Measurements from ENCODE around the gene CFLAR.
A peak's percentile ranks its signal among the peaks of the same experiment; 100 is the strongest.

Gene CFLAR

GRCh38 chr2:201118121-201118960 is 2.4 kb downstream of the CFLAR start:
- TF ChIP-seq CTCF (conservative IDR thresholded peaks at IDR 0.05; ENCODE audit: low read length), result peak; percentile 47
- DNase-seq (ENCODE audit: low read depth), result peak; percentile 79
- H3K4me3 ChIP-seq (ENCODE audit: low read length), result peak overlapping the region; percentile 71

- TF ChIP-seq CTCF (conservative IDR thresholded peaks at IDR 0.05; ENCODE audit: low read length), result no peak
- peak; percentile 58 for DNase-seq (ENCODE audit: low read depth)
- H3K4me3 ChIP-seq (ENCODE audit: low read length), result peak overlapping the region; percentile 71
Observed at GRCh38 chr2:201118961-201119854, 3.2 kb downstream of the CFLAR start.

GRCh38 chr2:201122276-201122675 is 6.3 kb downstream of the CFLAR start:
- no peak for TF ChIP-seq CTCF (conservative IDR thresholded peaks at IDR 0.05; ENCODE audit: low read length)
- no peak overlapping the region for H3K4me3 ChIP-seq (ENCODE audit: low read length)
- no peak for DNase-seq (ENCODE audit: low read depth)

- no peak for TF ChIP-seq CTCF (conservative IDR thresholded peaks at IDR 0.05; ENCODE audit: low read length)
- peak overlapping the region; percentile 36 for H3K4me3 ChIP-seq (ENCODE audit: low read length)
- peak; percentile 60 for DNase-seq (ENCODE audit: low read depth)
Observed at GRCh38 chr2:201126308-201127151, 10.6 kb downstream of the CFLAR start.

- H3K4me3 ChIP-seq (ENCODE audit: low read length), result peak overlapping the region; percentile 36
- DNase-seq (ENCODE audit: low read depth), result no peak
- TF ChIP-seq CTCF (conservative IDR thresholded peaks at IDR 0.05; ENCODE audit: low read length), result no peak
Observed at GRCh38 chr2:201127152-201127511, 11.2 kb downstream of the CFLAR start.

GRCh38 chr2:201127570-201127969 is 11.6 kb downstream of the CFLAR start:
- TF ChIP-seq CTCF (conservative IDR thresholded peaks at IDR 0.05; ENCODE audit: low read length), result no peak
- peak; percentile 84 for DNase-seq (ENCODE audit: low read depth)
- H3K4me3 ChIP-seq (ENCODE audit: low read length), result peak overlapping the region; percentile 1; the same call in 1 of the 2 replicates

Data from AG10803 (cell line).